Measurements from ENCODE around the gene TGFBI. TPM values are rescaled to one million over a fixed set of nuclear protein-coding genes. Genes with fewer than 3 reads are reported as not detected.

The TGFBI gene
- 100 to 1,000 TPM; 232 to 295 (median 263) TPM for polyA plus RNA-seq (ENCODE audit: insufficient read length in 4 of 4)

- no peak for DNase-seq (ENCODE audit: low read depth in 4 of 4, low spot score in 3 of 4)
These were observed at the start of gene TGFBI for GRCh38 chr5:136028782-136029742. Gene TGFBI (plus strand): TSS chr5:136028988. CDS start chr5:136029056, 68 bp downstream.

GRCh38 chr5:135978993-135979392 is 49.8 kb upstream of the TGFBI start:
- DNase-seq (ENCODE audit: low read depth in 4 of 4, low spot score in 3 of 4) = no peak

- DNase-seq (ENCODE audit: low read depth in 4 of 4, low spot score in 3 of 4) = no peak
These were observed 49.3 kb upstream of the TGFBI start for GRCh38 chr5:135979510-135979909.

- DNase-seq (ENCODE audit: low read depth in 4 of 4, low spot score in 3 of 4) = no peak
These were observed 48.2 kb upstream of the TGFBI start for GRCh38 chr5:135980620-135981019.

GRCh38 chr5:135985951-135986350 is 42.8 kb upstream of the TGFBI start:
- DNase-seq (ENCODE audit: low read depth in 4 of 4, low spot score in 3 of 4) = no peak

GRCh38 chr5:135986401-135986800 is 42.4 kb upstream of the TGFBI start:
- no peak for DNase-seq (ENCODE audit: low read depth in 4 of 4, low spot score in 3 of 4)

GRCh38 chr5:135986891-135987401 is 41.8 kb upstream of the TGFBI start:
- no peak for DNase-seq (ENCODE audit: low read depth in 4 of 4, low spot score in 3 of 4)

- DNase-seq (ENCODE audit: low read depth in 4 of 4, low spot score in 3 of 4) = no peak
These were observed 40.2 kb upstream of the TGFBI start for GRCh38 chr5:135988546-135988945.

- no peak for DNase-seq (ENCODE audit: low read depth in 4 of 4, low spot score in 3 of 4)
These were observed 39.1 kb upstream of the TGFBI start for GRCh38 chr5:135989686-135990085.

- DNase-seq (ENCODE audit: low read depth in 4 of 4, low spot score in 3 of 4) = no peak
These were observed 38.1 kb upstream of the TGFBI start for GRCh38 chr5:135990528-135991255.

GRCh38 chr5:135991429-135991828 is 37.4 kb upstream of the TGFBI start:
- DNase-seq (ENCODE audit: low read depth in 4 of 4, low spot score in 3 of 4) = no peak

GRCh38 chr5:135993335-135993879 is 35.4 kb upstream of the TGFBI start:
- DNase-seq (ENCODE audit: low read depth in 4 of 4, low spot score in 3 of 4) = no peak

- DNase-seq (ENCODE audit: low read depth in 4 of 4, low spot score in 3 of 4) = peak in 2 of 4 donors; percentile 52 to 60
These were observed 34.7 kb upstream of the TGFBI start for GRCh38 chr5:135993880-135994636.

GRCh38 chr5:135995976-135996375 is 32.8 kb upstream of the TGFBI start:
- no peak for DNase-seq (ENCODE audit: low read depth in 4 of 4, low spot score in 3 of 4)

GRCh38 chr5:135996611-135997010 is 32.2 kb upstream of the TGFBI start:
- no peak for DNase-seq (ENCODE audit: low read depth in 4 of 4, low spot score in 3 of 4)

- DNase-seq (ENCODE audit: low read depth in 4 of 4, low spot score in 3 of 4) = no peak
These were observed 31.0 kb upstream of the TGFBI start for GRCh38 chr5:135997673-135998335.

GRCh38 chr5:135998889-135999288 is 29.9 kb upstream of the TGFBI start:
- no peak for DNase-seq (ENCODE audit: low read depth in 4 of 4, low spot score in 3 of 4)

- no peak for DNase-seq (ENCODE audit: low read depth in 4 of 4, low spot score in 3 of 4)
These were observed 29.2 kb upstream of the TGFBI start for GRCh38 chr5:135999406-136000139.

GRCh38 chr5:136000147-136000546 is 28.6 kb upstream of the TGFBI start:
- no peak for DNase-seq (ENCODE audit: low read depth in 4 of 4, low spot score in 3 of 4)
